Common myeloid progenitor, CD34-positive (primary cell): ENCODE measurements around the gene SIX3.

Experiments used
- CTCF ChIA-PET: fragments of 350-600 bp; sonication (Branson Sonifier 250); formaldehyde crosslinking; loops from one replicate; lab custom pipeline; 2021; ENCODE audit warnings: antibody characterized with exemption; lab: Charles Lee
- POLR2A ChIA-PET: fragments of 350-600 bp; sonication (Branson Sonifier 250); formaldehyde crosslinking; loops from one replicate; lab custom pipeline; 2021; ENCODE audit warnings: antibody characterized with exemption; lab: Charles Lee
- DNase-seq, 3 donors: peaks; one replicate each; pipeline versions ENCODE4 v3.0.0 to v3.0.0-alpha.2; 2013
- H3K27ac ChIP-seq, 2 experiments: 1 replicate in 1 of 2; 2 replicates in 1 of 2; pipeline ENCODE4 v1.7.0; 2013; ENCODE audit warnings: inconsistent platforms in 2 of 2, low read length in 2 of 2, mild to moderate bottlenecking in 2 of 2, low read depth in 1 of 2, moderate library complexity in 1 of 2; ENCODE audit not compliant: severe bottlenecking in 2 of 2, insufficient read depth in 1 of 2, poor library complexity in 1 of 2
- H3K27me3 ChIP-seq, 5 experiments: replicated peaks in 2 of 5; 1 replicate in 3 of 5; 2 replicates in 2 of 5; pipeline versions ENCODE4 v1.6.1 to v1.7.0; 2013; ENCODE audit warnings: low read length in 4 of 5, mild to moderate bottlenecking in 2 of 5, moderate library complexity in 2 of 5, inconsistent platforms in 1 of 5; ENCODE audit not compliant: insufficient read depth in 5 of 5, control insufficient read depth in 4 of 5
- H3K36me3 ChIP-seq, 4 experiments: 1 replicate in 2 of 4; 2 replicates in 2 of 4; pipeline versions ENCODE4 v1.6.1 to v1.7.0; 2013; ENCODE audit warnings: low read length in 3 of 4, control low read depth in 1 of 4, mild to moderate bottlenecking in 1 of 4; ENCODE audit not compliant: control insufficient read depth in 4 of 4, insufficient read depth in 4 of 4
- H3K4me1 ChIP-seq, 4 experiments: 1 replicate in 3 of 4; 2 replicates in 1 of 4; pipeline versions ENCODE4 v1.6.1 to v1.7.1; 2013; ENCODE audit warnings: low read length in 3 of 4, mild to moderate bottlenecking in 3 of 4, control low read depth in 1 of 4, inconsistent platforms in 1 of 4, moderate library complexity in 1 of 4; ENCODE audit not compliant: control insufficient read depth in 4 of 4, insufficient read depth in 4 of 4; ENCODE audit errors: control extremely low read depth in 1 of 4
- H3K4me3 ChIP-seq, 7 experiments: 1 replicate in 4 of 7; 2 replicates in 3 of 7; pipeline versions ENCODE4 v1.5.1 to v1.7.0; 2013; ENCODE audit warnings: mild to moderate bottlenecking in 7 of 7, low read length in 6 of 7, moderate library complexity in 6 of 7, inconsistent platforms in 2 of 7, low read depth in 2 of 7, control low read depth in 1 of 7; ENCODE audit not compliant: insufficient read depth in 4 of 7, control insufficient read depth in 1 of 7; ENCODE audit errors: extremely low read depth in 1 of 7
- H3K9me3 ChIP-seq, 5 experiments: 1 replicate in 4 of 5; 2 replicates in 1 of 5; pipeline versions ENCODE4 v1.6.1 to v1.7.1; 2013; ENCODE audit warnings: low read length in 4 of 5, mild to moderate bottlenecking in 2 of 5, inconsistent platforms in 1 of 5, low read depth in 1 of 5, moderate library complexity in 1 of 5; ENCODE audit not compliant: control insufficient read depth in 4 of 5, insufficient read depth in 2 of 5; ENCODE audit errors: control extremely low read depth in 1 of 5
- WGBS: methylation state at CpG from one replicate; pipeline ENCODE4 v1.1.5; 2013; ENCODE audit not compliant: insufficient coverage; 5-methylcytosine and 5-hydroxymethylcytosine counted together

SIX3 gene

GRCh38 chr2:44938287-44939105, 3.0 kb upstream of the SIX3 start:
- H3K27me3 ChIP-seq: peaks cover 3 to 100% (median 56%) of the 10 kb centered on the region in 5 experiments
- H3K4me3 ChIP-seq: no peak overlapping the region
- ChIA-PET POLR2A (interaction anchor here (0.6 kb wide), 1 partner anchor 89 kb away, joined by 3 read pairs; no protein-coding TSS in a partner anchor), CTCF (interaction anchor here (1.0 kb wide), 1 partner anchor 11 kb away, joined by 3 read pairs; no protein-coding TSS in a partner anchor)
- DNase-seq: peak in 1 of 3 donors; percentile 17
- WGBS: 2% methylated on average over 50 of the region's 62 CpGs
- H3K4me1 ChIP-seq: peaks cover 0 to 51% (median 39%) of the 10 kb centered on the region in 4 experiments
- no peaks in the 10 kb centered on the region for H3K9me3 ChIP-seq
- H3K27ac ChIP-seq: no peak overlapping the region
- no peaks in the 10 kb centered on the region for H3K36me3 ChIP-seq

- Histone ChIP-seq H3K9me3 (no peaks in the 10 kb centered on the region), H3K36me3 (no peaks in the 10 kb centered on the region), H3K27ac (no peak overlapping the region), H3K27me3 (peaks cover 3 to 100% (median 58%) of the 10 kb centered on the region in 5 experiments), H3K4me1 (peaks cover 0 to 50% (median 38%) of the 10 kb centered on the region in 4 experiments), H3K4me3 (no peak overlapping the region)
- WGBS: 2% methylated on average over 34 of the region's 42 CpGs
- POLR2A ChIA-PET: interaction anchor here (0.6 kb wide), 1 partner anchor 68 kb away, joined by 4 read pairs; no protein-coding TSS in a partner anchor
- peak in 1 of 3 donors; percentile 12 for DNase-seq
- CTCF ChIA-PET: interaction anchor here (0.6 to 1.1 kb wide), 3 partner anchors 12 to 37 kb away, joined by 3 read pairs; no protein-coding TSS in a partner anchor
Measured at GRCh38 chr2:44939106-44940048, 2.1 kb upstream of the SIX3 start.

DNA sequence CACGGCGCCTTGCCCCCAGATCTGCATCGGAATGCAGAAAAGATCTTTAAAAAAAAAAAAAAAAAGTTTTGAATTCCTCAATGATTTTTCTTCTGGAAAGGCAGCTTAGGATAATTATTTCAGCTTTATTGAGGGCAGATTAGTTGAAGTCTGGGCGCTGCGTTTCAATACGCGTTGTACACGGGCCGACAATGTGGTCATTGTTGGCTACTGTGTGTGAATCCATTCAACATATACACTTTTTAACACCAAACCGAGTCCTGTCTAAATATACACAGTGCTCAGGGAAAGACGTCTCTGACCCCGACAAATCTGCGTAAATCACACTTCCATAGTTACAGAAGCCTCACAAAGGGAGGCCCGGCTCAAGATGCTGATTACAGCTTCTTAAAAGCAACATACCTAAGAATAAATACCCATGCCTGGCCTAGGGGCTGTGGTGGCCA, 1.4 kb upstream of the SIX3 start:
- CTCF ChIA-PET: interaction anchor here (0.6 to 1.1 kb wide), 2 partner anchors 15 to 36 kb away, joined by 3 read pairs; no protein-coding TSS in a partner anchor
- H3K4me1 ChIP-seq: peaks cover 0 to 48% (median 33%) of the 10 kb centered on the region in 4 experiments

DNA sequence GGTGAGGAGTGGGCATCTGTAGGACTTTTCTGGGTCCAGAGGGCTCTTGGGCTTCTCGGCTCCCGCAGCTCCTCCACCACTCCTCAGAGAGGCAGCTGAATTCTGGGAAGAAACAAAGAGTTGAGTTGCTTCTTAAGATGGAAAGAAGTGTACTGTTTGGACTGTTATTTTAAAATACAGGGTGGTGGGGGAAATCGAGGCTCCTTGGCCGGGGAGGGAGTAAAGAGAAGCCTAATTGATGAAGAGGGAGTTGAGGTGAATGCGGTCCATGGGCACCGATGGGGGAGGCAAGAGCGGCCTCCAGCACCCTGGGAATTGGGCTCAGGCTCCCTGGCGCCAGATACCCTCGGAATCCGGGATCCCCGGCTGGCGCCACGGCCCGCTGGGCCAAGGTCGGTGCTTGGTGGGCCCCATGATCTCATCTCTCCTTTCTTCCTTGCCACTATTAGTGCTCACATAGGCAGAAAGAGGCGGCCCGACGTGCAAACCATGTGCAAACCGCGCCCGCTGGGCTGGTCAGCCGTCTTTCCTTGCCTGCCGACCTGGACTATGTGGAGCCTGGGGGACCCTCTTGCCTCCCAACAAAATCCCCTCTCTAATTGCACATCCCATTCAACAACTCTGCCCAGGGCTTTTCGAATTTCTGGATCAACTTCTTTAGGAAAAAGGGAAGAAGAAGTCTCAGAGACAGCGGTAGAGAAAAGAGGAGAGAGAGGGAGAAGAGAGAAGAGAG, 604 bp upstream of the SIX3 start:
- ChIA-PET CTCF (no interaction called here), POLR2A (no interaction called here)
- Histone ChIP-seq H3K27me3 (peaks cover 3 to 100% (median 62%) of the 10 kb centered on the region in 5 experiments), H3K4me3 (peak overlapping the region in 1 of 7 experiments; percentile 40), H3K36me3 (no peaks in the 10 kb centered on the region), H3K9me3 (no peaks in the 10 kb centered on the region), H3K27ac (no peak overlapping the region), H3K4me1 (peaks cover 0 to 40% (median 26%) of the 10 kb centered on the region in 4 experiments)
- peak in 1 of 3 donors; percentile 8 for DNase-seq
- WGBS: 8% methylated on average over 21 of the region's 25 CpGs

More for the DNA sequence above, 1.4 kb upstream of the SIX3 start:
- no peaks in the 10 kb centered on the region for H3K9me3 ChIP-seq
- peak in 1 of 3 donors; percentile 22 for DNase-seq
- no peaks in the 10 kb centered on the region for H3K36me3 ChIP-seq
- H3K27ac ChIP-seq: no peak overlapping the region
- WGBS: no CpG with 5 or more reads among the region's 14 CpGs
- POLR2A ChIA-PET: interaction anchor here (0.6 kb wide), 1 partner anchor 67 kb away, joined by 4 read pairs; no protein-coding TSS in a partner anchor
- peaks cover 3 to 100% (median 60%) of the 10 kb centered on the region in 5 experiments for H3K27me3 ChIP-seq
- no peak overlapping the region for H3K4me3 ChIP-seq

GRCh38 chr2:44942304-44943030, 965 bp downstream of the SIX3 start:
- Histone ChIP-seq H3K27me3 (peaks cover 7 to 100% (median 67%) of the 10 kb centered on the region in 5 experiments), H3K4me1 (peaks cover 0 to 38% (median 26%) of the 10 kb centered on the region in 4 experiments), H3K36me3 (no peaks in the 10 kb centered on the region), H3K9me3 (no peaks in the 10 kb centered on the region), H3K27ac (no peak overlapping the region), H3K4me3 (peak overlapping the region in 2 of 7 experiments; percentile 48 to 50)
- CTCF ChIA-PET: interaction anchor here (1.1 to 2.4 kb wide), 2 partner anchors 10 to 12 kb away, joined by 3 to 5 read pairs; no protein-coding TSS in a partner anchor
- POLR2A ChIA-PET: no interaction called here
- peak in 2 of 3 donors; percentile 58 to 65 for DNase-seq
- 3% methylated on average over 56 of the region's 69 CpGs for WGBS
